Neural cell (in vitro differentiated cells): ENCODE measurements around the gene CRYBB1.

Experiments used
- CTCF ChIP-seq: fragments of 450-650 bp; IDR thresholded peaks from 2 replicates; pipeline ENCODE4 v1.5.1; 2014; ENCODE audit warnings: antibody characterized with exemption, mild to moderate bottlenecking, moderate library complexity; ENCODE audit not compliant: poor library complexity, severe bottlenecking
- EZH2 ChIP-seq: fragments of 200-600, 300-800 bp; shearing (Covaris generic), sonication (generic); IDR thresholded peaks from 2 replicates; pipeline ENCODE4 v1.6.1; 2014; ENCODE audit warnings: antibody characterized with exemption, low read length, borderline replicate concordance, mild to moderate bottlenecking; ENCODE audit not compliant: insufficient read depth, poor library complexity, severe bottlenecking
- MXI1 ChIP-seq: fragments of 450-650 bp; conservative IDR thresholded peaks from 2 replicates; pipeline ENCODE4 v1.6.1; 2014; ENCODE audit warnings: antibody characterized with exemption, mild to moderate bottlenecking; ENCODE audit not compliant: poor library complexity, severe bottlenecking
- TF ChIP-seq, protein P1 (sequence below): IDR thresholded peaks from 2 replicates; pipeline ENCODE4 v1.6.1; 2012; ENCODE audit warnings: borderline replicate concordance

DNA sequence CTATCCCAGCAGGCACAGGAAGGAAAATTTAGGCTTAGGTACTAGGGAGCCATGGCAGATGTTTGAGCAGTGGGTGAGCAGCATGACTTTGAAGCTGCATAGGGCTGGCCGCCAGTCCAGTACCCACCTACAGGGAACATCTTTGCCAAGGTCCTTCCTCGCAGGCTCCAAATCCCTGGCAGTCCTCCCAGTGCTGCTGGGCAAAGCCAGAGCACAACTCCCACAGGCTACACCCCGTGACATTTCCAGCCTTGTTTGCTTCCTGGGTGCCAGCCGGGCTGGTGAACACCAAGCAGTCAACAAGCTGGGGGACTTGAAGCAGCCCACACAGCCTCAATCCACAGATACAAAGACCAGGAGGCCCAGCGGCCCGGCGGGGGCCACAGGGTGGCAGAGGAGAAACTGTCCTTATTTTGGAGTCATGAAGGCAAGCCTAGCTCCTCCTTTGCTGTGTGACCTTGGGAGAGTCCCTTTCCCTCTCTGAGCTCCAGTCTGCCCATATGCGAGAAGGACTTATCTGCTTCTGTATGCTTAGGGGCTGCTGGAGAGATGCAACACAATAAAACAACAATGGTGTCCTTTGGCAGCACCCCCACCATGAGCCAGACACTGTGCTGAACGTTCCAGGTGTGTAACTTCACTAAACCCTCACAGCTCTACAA is 55.9 kb downstream of the CRYBB1 start:
- TF ChIP-seq, protein P1, sequence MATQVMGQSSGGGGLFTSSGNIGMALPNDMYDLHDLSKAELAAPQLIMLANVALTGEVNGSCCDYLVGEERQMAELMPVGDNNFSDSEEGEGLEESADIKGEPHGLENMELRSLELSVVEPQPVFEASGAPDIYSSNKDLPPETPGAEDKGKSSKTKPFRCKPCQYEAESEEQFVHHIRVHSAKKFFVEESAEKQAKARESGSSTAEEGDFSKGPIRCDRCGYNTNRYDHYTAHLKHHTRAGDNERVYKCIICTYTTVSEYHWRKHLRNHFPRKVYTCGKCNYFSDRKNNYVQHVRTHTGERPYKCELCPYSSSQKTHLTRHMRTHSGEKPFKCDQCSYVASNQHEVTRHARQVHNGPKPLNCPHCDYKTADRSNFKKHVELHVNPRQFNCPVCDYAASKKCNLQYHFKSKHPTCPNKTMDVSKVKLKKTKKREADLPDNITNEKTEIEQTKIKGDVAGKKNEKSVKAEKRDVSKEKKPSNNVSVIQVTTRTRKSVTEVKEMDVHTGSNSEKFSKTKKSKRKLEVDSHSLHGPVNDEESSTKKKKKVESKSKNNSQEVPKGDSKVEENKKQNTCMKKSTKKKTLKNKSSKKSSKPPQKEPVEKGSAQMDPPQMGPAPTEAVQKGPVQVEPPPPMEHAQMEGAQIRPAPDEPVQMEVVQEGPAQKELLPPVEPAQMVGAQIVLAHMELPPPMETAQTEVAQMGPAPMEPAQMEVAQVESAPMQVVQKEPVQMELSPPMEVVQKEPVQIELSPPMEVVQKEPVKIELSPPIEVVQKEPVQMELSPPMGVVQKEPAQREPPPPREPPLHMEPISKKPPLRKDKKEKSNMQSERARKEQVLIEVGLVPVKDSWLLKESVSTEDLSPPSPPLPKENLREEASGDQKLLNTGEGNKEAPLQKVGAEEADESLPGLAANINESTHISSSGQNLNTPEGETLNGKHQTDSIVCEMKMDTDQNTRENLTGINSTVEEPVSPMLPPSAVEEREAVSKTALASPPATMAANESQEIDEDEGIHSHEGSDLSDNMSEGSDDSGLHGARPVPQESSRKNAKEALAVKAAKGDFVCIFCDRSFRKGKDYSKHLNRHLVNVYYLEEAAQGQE: no peak
- TF ChIP-seq CTCF (no peak), EZH2 (no peak), MXI1 (no peak)
